KMS-11 (cell line): ENCODE data around the gene ZMAT5.

Experiments used
- H2AFZ ChIP-seq: fragments of 200-600 bp; sonication (generic); 2 replicates; pipeline ENCODE4 v1.6.1; 2016; ENCODE audit warnings: antibody characterized with exemption, mixed run types, low read depth
- H3K27ac ChIP-seq: fragments of 200-600 bp; sonication (generic); 2 replicates; pipeline ENCODE4 v1.6.1; 2016; ENCODE audit warnings: mild to moderate bottlenecking, mixed run types
- H3K27me3 ChIP-seq: fragments of 200-600 bp; sonication (generic); 2 replicates; pipeline ENCODE4 v1.6.1; 2017; ENCODE audit warnings: mild to moderate bottlenecking, low read depth, mixed run types, moderate library complexity; ENCODE audit not compliant: insufficient read depth
- H3K36me3 ChIP-seq: fragments of 200-600 bp; sonication (generic); 2 replicates; pipeline ENCODE4 v1.6.1; 2017; ENCODE audit warnings: mild to moderate bottlenecking, mixed run types; ENCODE audit not compliant: insufficient read depth
- H3K4me1 ChIP-seq: fragments of 200-600 bp; sonication (generic); 2 replicates; pipeline ENCODE4 v1.6.1; 2016; ENCODE audit warnings: mild to moderate bottlenecking, low read depth, mixed run types; ENCODE audit not compliant: poor library complexity, severe bottlenecking
- H3K4me2 ChIP-seq: fragments of 200-600 bp; sonication (generic); 2 replicates; pipeline ENCODE4 v1.7.0; 2016; ENCODE audit warnings: mild to moderate bottlenecking, mixed run types
- H3K4me3 ChIP-seq: fragments of 200-600 bp; sonication (generic); IDR thresholded peaks from 2 replicates; pipeline ENCODE4 v1.6.1; 2017; ENCODE audit warnings: low read depth, low read length, mixed read lengths; ENCODE audit not compliant: insufficient read depth
- H3K79me2 ChIP-seq: fragments of 200-600 bp; sonication (generic); 2 replicates; pipeline ENCODE4 v1.6.1; 2016; ENCODE audit warnings: low read depth, mixed run types; ENCODE audit not compliant: insufficient read depth
- H3K9ac ChIP-seq: fragments of 200-600 bp; sonication (generic); 2 replicates; pipeline ENCODE4 v1.6.1; 2016; ENCODE audit warnings: mild to moderate bottlenecking, mixed run types
- H4K20me1 ChIP-seq: fragments of 200-600 bp; sonication (generic); 2 replicates; pipeline ENCODE4 v1.6.1; 2016; ENCODE audit warnings: mild to moderate bottlenecking, mixed run types; ENCODE audit not compliant: insufficient read depth
- CTCF ChIP-seq: fragments of 200-600 bp; sonication (generic); conservative IDR thresholded peaks from 2 replicates; pipeline ENCODE4 v1.6.1; 2017; ENCODE audit warnings: low read depth, mild to moderate bottlenecking, antibody characterized with exemption, low read length, moderate library complexity, mixed read lengths

The ZMAT5 gene

GRCh38 chr22:29766632-29767170, at the start of gene ZMAT5:
Gene ZMAT5 (minus strand): TSS chr22:29767007. CDS start chr22:29748544, 18,463 bp downstream.
- Histone ChIP-seq H3K27me3 (no peaks in the 10 kb centered on the region), H2AFZ (peak within 1 kb of the TSS; percentile 77), H4K20me1 (no peaks in the 10 kb centered on the region), H3K79me2 (peaks cover 22% of the 10 kb centered on the region; the same call in 1 of the 2 replicates), H3K4me1 (peaks cover 13% of the 10 kb centered on the region), H3K36me3 (peaks cover 7% of the 10 kb centered on the region; the same call in 1 of the 2 replicates), H3K4me2 (peak within 1 kb of the TSS; percentile 76), H3K27ac (peak within 1 kb of the TSS; percentile 41), H3K9ac (peak within 1 kb of the TSS; percentile 77), H3K4me3 (no peak within 1 kb of the TSS)
- TF ChIP-seq CTCF = no peak

GRCh38 chr22:29816539-29816938, 49.7 kb upstream of the ZMAT5 start:
- H3K4me2 ChIP-seq = no peak overlapping the region
- H3K36me3 ChIP-seq = no peaks in the 10 kb centered on the region
- H2AFZ ChIP-seq = no peak overlapping the region
- no peak for TF ChIP-seq CTCF
- no peaks in the 10 kb centered on the region for H4K20me1 ChIP-seq
- H3K9ac ChIP-seq = no peak overlapping the region
- H3K4me1 ChIP-seq = no peaks in the 10 kb centered on the region
- H3K4me3 ChIP-seq = no peak overlapping the region
- H3K27me3 ChIP-seq = no peaks in the 10 kb centered on the region
- H3K79me2 ChIP-seq = no peaks in the 10 kb centered on the region
- no peak overlapping the region for H3K27ac ChIP-seq

GRCh38 chr22:29816128-29816527, 49.3 kb upstream of the ZMAT5 start:
- no peak overlapping the region for H3K4me2 ChIP-seq
- TF ChIP-seq CTCF = no peak
- H3K79me2 ChIP-seq = no peaks in the 10 kb centered on the region

GRCh38 chr22:29815580-29815979, 48.8 kb upstream of the ZMAT5 start:
- Histone ChIP-seq H4K20me1 (no peaks in the 10 kb centered on the region), H3K36me3 (no peaks in the 10 kb centered on the region), H3K27me3 (no peaks in the 10 kb centered on the region), H3K4me2 (no peak overlapping the region), H3K27ac (no peak overlapping the region), H3K9ac (no peak overlapping the region), H3K4me3 (no peak overlapping the region), H3K4me1 (no peaks in the 10 kb centered on the region), H2AFZ (no peak overlapping the region), H3K79me2 (no peaks in the 10 kb centered on the region)
- TF ChIP-seq CTCF = no peak

More at GRCh38 chr22:29816128-29816527, 49.3 kb upstream of the ZMAT5 start:
- H2AFZ ChIP-seq = no peak overlapping the region
- H3K27me3 ChIP-seq = no peaks in the 10 kb centered on the region
- no peaks in the 10 kb centered on the region for H3K36me3 ChIP-seq
- no peak overlapping the region for H3K4me3 ChIP-seq
- H4K20me1 ChIP-seq = no peaks in the 10 kb centered on the region
- no peaks in the 10 kb centered on the region for H3K4me1 ChIP-seq
- H3K9ac ChIP-seq = no peak overlapping the region
- H3K27ac ChIP-seq = no peak overlapping the region
